OCI-LY7 (cell line): ENCODE measurements around the gene POLR3H. TPM values are rescaled to one million over a fixed set of nuclear protein-coding genes. Genes with fewer than 3 reads are reported as not detected.

Experiments
- BruUV-seq: library from RNA; stranded (reverse); fragments of 400-500 nt; replicated peaks from 2 replicates; lab custom pipeline; 2021; lab: Mats Ljungman, UMichigan
- CTCF ChIA-PET: fragments of 300-600 bp; sonication (Branson Sonifier 250); formaldehyde crosslinking; loops from one replicate; lab custom pipeline; 2022; ENCODE audit warnings: antibody characterized with exemption; ENCODE audit not compliant: unreplicated experiment; lab: Charles Lee
- POLR2A ChIA-PET: fragments of 300-600 bp; sonication (Branson Sonifier 250); formaldehyde crosslinking; loops from one replicate; lab custom pipeline; 2022; ENCODE audit warnings: antibody characterized with exemption; lab: Charles Lee
- DNase-seq: peaks from one replicate; pipeline ENCODE4 v3.0.0-alpha.2; 2015; ENCODE audit warnings: low spot score
- H2AFZ ChIP-seq: fragments of 200-600 bp; sonication (generic), shearing (Covaris generic); 2 replicates; pipeline ENCODE4 v1.6.1; 2014; ENCODE audit warnings: mild to moderate bottlenecking, antibody characterized with exemption, low read length, moderate library complexity
- H3K27ac ChIP-seq: fragments of 200-600 bp; sonication (generic); 2 replicates; pipeline ENCODE4 v1.5.1; 2014; ENCODE audit warnings: mixed run types, low read depth, mild to moderate bottlenecking, moderate library complexity, low read length, inconsistent platforms; ENCODE audit not compliant: poor library complexity, severe bottlenecking
- H3K36me3 ChIP-seq: fragments of 200-600 bp; sonication (generic); 2 replicates; pipeline ENCODE4 v1.6.1; 2014; ENCODE audit warnings: mild to moderate bottlenecking, antibody characterized with exemption, low read length, moderate library complexity, mixed read lengths; ENCODE audit not compliant: insufficient read depth
- H3K4me1 ChIP-seq: fragments of 200-600 bp; sonication (generic); 2 replicates; pipeline ENCODE4 v1.5.1; 2014; ENCODE audit warnings: mild to moderate bottlenecking, low read length; ENCODE audit not compliant: insufficient read depth, poor library complexity, severe bottlenecking
- H3K4me2 ChIP-seq: fragments of 200-600 bp; sonication (generic); 2 replicates; pipeline ENCODE4 v1.6.1; 2014; ENCODE audit warnings: mild to moderate bottlenecking, low read length
- H3K4me3 ChIP-seq: fragments of 200-600 bp; sonication (generic); 2 replicates; pipeline ENCODE4 v1.5.1; 2014; ENCODE audit warnings: mild to moderate bottlenecking, low read depth, low read length; ENCODE audit not compliant: poor library complexity, severe bottlenecking
- H3K79me2 ChIP-seq: fragments of 200-600 bp; sonication (generic); 2 replicates; pipeline ENCODE4 v1.6.1; 2016; ENCODE audit warnings: low read depth, mild to moderate bottlenecking, low read length, moderate library complexity, mixed read lengths; ENCODE audit not compliant: insufficient read depth
- H3K9me2 ChIP-seq: fragments of 200-600 bp; sonication (generic); 2 replicates; pipeline ENCODE4 v1.6.1; 2016; ENCODE audit warnings: mild to moderate bottlenecking, low read length, mixed read lengths; ENCODE audit not compliant: insufficient read depth
- H3K9me3 ChIP-seq: fragments of 200-600 bp; sonication (generic); 2 replicates; pipeline ENCODE4 v1.6.1; 2014; ENCODE audit warnings: mild to moderate bottlenecking, mixed run types, low read length, mixed read lengths
- H4K20me1 ChIP-seq: fragments of 200-600 bp; sonication (generic); 2 replicates; pipeline ENCODE4 v1.6.1; 2014; ENCODE audit warnings: mild to moderate bottlenecking, antibody characterized with exemption, low read length, moderate library complexity, mixed read lengths; ENCODE audit not compliant: insufficient read depth
- CTCF ChIP-seq: fragments of 200-600 bp; sonication (generic); conservative IDR thresholded peaks from 2 replicates; pipeline ENCODE4 v1.5.1; 2014; ENCODE audit warnings: mild to moderate bottlenecking, antibody characterized with exemption, low read length, moderate library complexity, mixed read lengths
- EZH2phosphoT487 ChIP-seq: fragments of 200-600 bp; sonication (generic); IDR thresholded peaks from 2 replicates; pipeline ENCODE4 v1.6.1; 2018; ENCODE audit warnings: low read depth, borderline replicate concordance, mild to moderate bottlenecking, mixed run types, antibody characterized with exemption, low read length, moderate library complexity, mixed read lengths
- intact Hi-C: fragments of 100-400 bp; cut with micrococcal nuclease; formaldehyde crosslinking; loops from one replicate; pipeline ENCODE4 v1.10.0; 2022; ENCODE audit not compliant: unreplicated experiment
- total RNA-seq, 2 experiments: library from RNA; depleted of rRNA in 1 of 2; stranded (reverse); fragments of >200 nt in 1 of 2; shearing (Covaris generic) in 1 of 2; gene quantifications; 2 replicates each; pipeline ENCODE4 v1.2.3, GENCODE V29; 2014 to 2022

The POLR3H gene
- total RNA-seq, 2 experiments from 2014 or later, result 28.5 to 48.3 TPM

DNA sequence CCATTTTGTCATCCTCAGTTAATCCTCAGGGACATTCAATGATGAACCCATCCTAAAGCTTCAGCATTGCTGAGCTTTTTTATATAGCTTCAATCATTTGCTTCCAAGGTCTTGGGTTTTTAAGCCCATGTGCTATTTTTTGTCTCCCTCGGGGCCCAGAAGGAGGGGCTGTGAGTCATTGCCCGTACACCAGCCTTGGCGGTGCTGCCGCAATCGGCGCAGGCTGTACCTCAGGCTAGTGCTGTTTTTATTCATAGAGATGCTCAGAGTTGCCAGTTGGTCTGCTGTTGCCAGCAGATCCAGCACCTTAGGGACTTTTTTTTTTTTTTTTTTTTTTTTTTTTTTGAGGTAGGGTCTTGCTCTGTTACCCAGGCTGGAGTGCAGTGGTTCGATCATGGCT is 39.9 kb downstream of the POLR3H start:
- Histone ChIP-seq H3K27ac (no peak overlapping the region), H3K9me2 (no peaks in the 10 kb centered on the region), H3K4me1 (no peaks in the 10 kb centered on the region), H4K20me1 (no peaks in the 10 kb centered on the region), H3K79me2 (no peaks in the 10 kb centered on the region; the same call in 1 of the 2 replicates), H3K4me3 (no peak overlapping the region), H3K9me3 (no peaks in the 10 kb centered on the region), H3K36me3 (peaks cover 84% of the 10 kb centered on the region), H3K4me2 (no peak overlapping the region), H2AFZ (no peak overlapping the region)
- TF ChIP-seq CTCF, result no peak
- TF ChIP-seq EZH2phosphoT487, result no peak
- intact Hi-C loops, result no loop called here
- BruUV-seq, result no TSS peak
- ChIA-PET POLR2A (no interaction called here), CTCF (no interaction called here)
- DNase-seq, result no peak

- no peak overlapping the region for H3K4me3 ChIP-seq
- POLR2A ChIA-PET, result no interaction called here
- no peaks in the 10 kb centered on the region for H4K20me1 ChIP-seq
- H3K4me2 ChIP-seq, result no peak overlapping the region
- intact Hi-C loops, result loop anchor here (1.0 kb wide), 1 partner anchor 98 kb away; no protein-coding TSS in a partner anchor
- no peaks in the 10 kb centered on the region for H3K9me2 ChIP-seq
- TF ChIP-seq CTCF, result peak; percentile 70
- no peak for TF ChIP-seq EZH2phosphoT487
- H3K9me3 ChIP-seq, result no peaks in the 10 kb centered on the region
- no peak overlapping the region for H2AFZ ChIP-seq
- no peak overlapping the region for H3K27ac ChIP-seq
- H3K79me2 ChIP-seq, result peaks cover 11% of the 10 kb centered on the region; the same call in 1 of the 2 replicates
- no peaks in the 10 kb centered on the region for H3K4me1 ChIP-seq
- CTCF ChIA-PET, result interaction anchor here (1.0 kb wide), 1 partner anchor 27 kb away, joined by 4 read pairs; no protein-coding TSS in a partner anchor
- H3K36me3 ChIP-seq, result peaks cover 75% of the 10 kb centered on the region
- BruUV-seq, result no TSS peak
- DNase-seq, result peak; percentile 51
Observed at GRCh38 chr22:41501209-41501608, 43.1 kb downstream of the POLR3H start.

DNA sequence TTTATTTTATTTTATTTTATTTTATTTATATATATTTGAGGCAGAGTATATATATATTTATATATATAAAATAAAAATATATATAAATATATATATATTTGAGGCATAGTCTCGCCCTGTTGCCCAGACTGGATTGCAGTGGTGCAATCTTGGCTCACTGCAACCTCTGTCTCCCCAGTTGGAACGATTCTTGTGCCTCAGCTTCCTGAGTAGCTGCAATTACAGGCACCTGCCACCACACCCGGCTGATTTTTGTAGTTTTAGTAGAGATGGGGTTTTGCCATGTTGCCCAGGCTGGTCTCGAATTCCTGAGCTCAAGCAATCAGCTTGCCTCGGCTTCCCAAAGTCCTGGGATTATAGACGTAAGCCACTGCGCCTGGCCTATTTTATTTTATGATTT is 44.0 kb downstream of the POLR3H start:
- Histone ChIP-seq H3K36me3 (peaks cover 77% of the 10 kb centered on the region), H3K79me2 (peaks cover 20% of the 10 kb centered on the region; the same call in 1 of the 2 replicates), H3K9me3 (no peaks in the 10 kb centered on the region), H3K9me2 (no peaks in the 10 kb centered on the region), H3K4me3 (no peak overlapping the region), H3K4me1 (no peaks in the 10 kb centered on the region), H2AFZ (no peak overlapping the region), H3K4me2 (no peak overlapping the region), H4K20me1 (no peaks in the 10 kb centered on the region), H3K27ac (no peak overlapping the region)
- CTCF ChIA-PET, result interaction anchor here (1.0 kb wide), 1 partner anchor 28 kb away, joined by 4 read pairs; no protein-coding TSS in a partner anchor
- POLR2A ChIA-PET, result no interaction called here
- TF ChIP-seq EZH2phosphoT487 (no peak), CTCF (no peak)
- DNase-seq, result no peak
- no TSS peak for BruUV-seq
- intact Hi-C loops, result no loop called here
